PFSK-1 (cell line): ENCODE results near the gene CSTF1.

Experiments used
- FOXP2 ChIP-seq: optimal IDR thresholded peaks from 2 replicates; pipeline ENCODE3; 2011; ENCODE audit warnings: borderline replicate concordance, control low read depth, inconsistent platforms; ENCODE audit not compliant: insufficient read depth; ENCODE audit errors: extremely low read length, extremely low read depth
- POLR2AphosphoS5 ChIP-seq: IDR thresholded peaks from 2 replicates; pipeline ENCODE4 v1.6.1; 2012; ENCODE audit warnings: low read depth, mild to moderate bottlenecking, control low read depth, low read length, moderate library complexity
- REST ChIP-seq, 2 experiments: IDR thresholded peaks; 2 replicates each; pipeline versions ENCODE4 v1.6.1 to v1.8.0; 2011 to 2012; ENCODE audit warnings: low read depth in 2 of 2, low read length in 2 of 2, control low read depth in 1 of 2, inconsistent platforms in 1 of 2, mild to moderate bottlenecking in 1 of 2, moderate library complexity in 1 of 2; ENCODE audit not compliant: insufficient read depth in 1 of 2
- SIN3A ChIP-seq: IDR thresholded peaks from 2 replicates; pipeline ENCODE4 v1.6.1; 2012; ENCODE audit warnings: mild to moderate bottlenecking, low read length, moderate library complexity, borderline replicate concordance; ENCODE audit not compliant: insufficient read depth
- TAF1 ChIP-seq: IDR thresholded peaks from 2 replicates; pipeline ENCODE4 v1.6.1; 2012; ENCODE audit warnings: low read length, control low read depth, borderline replicate concordance; ENCODE audit not compliant: insufficient read depth

Gene CSTF1

DNA sequence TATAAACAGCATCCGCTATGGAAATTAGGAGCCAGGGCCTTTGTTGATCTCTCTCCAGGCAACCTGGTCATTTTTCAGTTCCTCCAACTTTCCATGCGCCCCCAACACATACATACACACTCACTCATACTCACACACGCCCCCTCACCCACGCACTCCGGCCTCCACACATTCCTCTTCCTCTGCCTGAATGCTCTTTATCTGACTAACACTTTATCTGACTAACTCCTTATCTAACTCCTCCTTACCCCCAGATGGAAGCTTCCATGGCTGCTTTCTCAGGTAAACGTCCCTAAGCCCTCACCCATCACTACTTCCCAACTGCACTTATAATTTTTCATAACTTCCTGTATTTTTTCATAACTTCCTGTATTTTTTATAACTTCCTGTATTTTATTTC lies 37.1 kb downstream of the CSTF1 start:
- TF ChIP-seq POLR2AphosphoS5 (no peak), REST (IDR thresholded peaks at IDR 0.05; ENCODE audit: insufficient read depth in 1 of 2, low read depth in 2 of 2, low read length in 2 of 2) (no peak), SIN3A (no peak), TAF1 (no peak), FOXP2 (no peak)

DNA sequence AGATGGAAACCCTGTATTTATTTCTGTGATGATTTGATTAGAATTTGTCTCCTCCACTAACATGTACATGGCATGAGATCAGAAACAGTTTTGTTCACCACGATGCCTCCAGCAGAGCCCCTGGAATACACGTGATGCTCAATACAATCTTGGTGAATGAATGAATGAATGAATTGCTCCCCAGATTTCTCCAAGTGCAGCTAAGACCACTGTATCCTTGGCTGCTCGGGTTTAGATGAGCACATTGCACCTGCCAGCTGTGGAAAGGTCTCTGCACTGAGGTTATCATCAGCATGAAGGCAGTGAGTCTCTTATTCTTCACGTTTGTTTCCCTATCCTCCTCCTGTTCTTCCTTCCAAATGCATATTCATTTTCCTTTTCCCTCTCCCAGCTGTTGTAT lies 37.5 kb downstream of the CSTF1 start:
- TF ChIP-seq TAF1 = no peak
- TF ChIP-seq SIN3A = no peak
- TF ChIP-seq REST (IDR thresholded peaks at IDR 0.05; ENCODE audit: insufficient read depth in 1 of 2, low read depth in 2 of 2, low read length in 2 of 2) = no peak
- TF ChIP-seq POLR2AphosphoS5 = no peak
- TF ChIP-seq FOXP2 = no peak

- TF ChIP-seq FOXP2 (no peak), POLR2AphosphoS5 (no peak), TAF1 (no peak), REST (IDR thresholded peaks at IDR 0.05; ENCODE audit: insufficient read depth in 1 of 2, low read depth in 2 of 2, low read length in 2 of 2) (no peak), SIN3A (no peak)
Measured at GRCh38 chr20:56430461-56430860, 38.0 kb downstream of the CSTF1 start.

DNA sequence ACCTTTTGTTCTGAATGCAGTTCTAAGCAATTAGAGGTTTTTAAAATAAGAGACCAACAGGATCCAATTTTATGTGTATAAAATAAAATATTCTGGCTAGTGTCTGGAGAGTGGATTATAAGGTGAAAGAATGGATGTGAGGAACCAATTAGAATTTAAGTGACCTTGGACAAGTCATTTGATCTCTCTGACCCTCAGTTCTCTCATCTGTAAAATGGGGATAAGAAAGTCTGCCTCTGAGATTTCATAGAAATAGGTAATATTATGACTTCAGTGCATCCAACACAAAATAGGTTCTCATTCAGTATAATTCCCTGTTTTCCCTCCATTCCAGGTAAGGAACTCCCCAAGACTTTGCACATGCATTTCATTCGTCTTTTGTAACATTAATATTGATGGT lies 38.5 kb downstream of the CSTF1 start:
- TF ChIP-seq REST (IDR thresholded peaks at IDR 0.05; ENCODE audit: insufficient read depth in 1 of 2, low read depth in 2 of 2, low read length in 2 of 2) = no peak

- no peak for TF ChIP-seq REST (IDR thresholded peaks at IDR 0.05; ENCODE audit: insufficient read depth in 1 of 2, low read depth in 2 of 2, low read length in 2 of 2)
- no peak for TF ChIP-seq FOXP2
- TF ChIP-seq SIN3A = no peak
- TF ChIP-seq POLR2AphosphoS5 = no peak
- TF ChIP-seq TAF1 = no peak
Measured at GRCh38 chr20:56431471-56431870, 39.0 kb downstream of the CSTF1 start.
